Osteoblast (primary cell): ENCODE results near the gene MMP24. TPM values are rescaled to one million over a fixed set of nuclear protein-coding genes. Genes with fewer than 3 reads are reported as not detected.
A peak's percentile ranks its signal among the peaks of the same experiment; 100 is the strongest.

Experiments used
- DNase-seq: peaks from one replicate; pipeline ENCODE4 v3.0.0; 2011; ENCODE audit warnings: low spot score, mixed read lengths; ENCODE audit not compliant: insufficient read length; ENCODE audit errors: missing footprints
- H2AFZ ChIP-seq: 2 replicates; pipeline ENCODE4 v1.6.0; 2011; ENCODE audit warnings: mild to moderate bottlenecking, low read length
- H3K27ac ChIP-seq: 2 replicates; pipeline ENCODE4 v1.5.1; 2011; ENCODE audit warnings: mild to moderate bottlenecking, low read depth, low read length, moderate library complexity
- H3K27me3 ChIP-seq: 2 replicates; pipeline ENCODE4 v1.6.0; 2012; ENCODE audit warnings: mild to moderate bottlenecking, control low read depth, inconsistent platforms, low read length, moderate library complexity; ENCODE audit not compliant: insufficient read depth
- H3K36me3 ChIP-seq: 2 replicates; pipeline ENCODE4 v1.5.1; 2011; ENCODE audit warnings: mild to moderate bottlenecking, low read length, control low read depth, moderate library complexity; ENCODE audit not compliant: insufficient read depth
- H3K4me1 ChIP-seq: 2 replicates; pipeline ENCODE4 v1.5.1; 2011; ENCODE audit warnings: mild to moderate bottlenecking, low read length, control low read depth, moderate library complexity; ENCODE audit not compliant: insufficient read depth
- H3K4me2 ChIP-seq: 2 replicates; pipeline ENCODE4 v1.6.0; 2011; ENCODE audit warnings: mild to moderate bottlenecking, low read length; ENCODE audit not compliant: insufficient read depth
- H3K4me3 ChIP-seq: fragments of 200-600 bp; sonication (generic); 3 replicates; pipeline ENCODE4 v1.5.1; 2012; ENCODE audit warnings: mild to moderate bottlenecking, low read length, inconsistent platforms; ENCODE audit not compliant: insufficient read depth
- H3K79me2 ChIP-seq: 2 replicates; pipeline ENCODE4 v1.6.0; 2012; ENCODE audit warnings: mild to moderate bottlenecking, low read length, control low read depth, inconsistent platforms; ENCODE audit not compliant: insufficient read depth
- H3K9me3 ChIP-seq: 2 replicates; pipeline ENCODE4 v1.5.1; 2011; ENCODE audit warnings: low read depth, low read length, control low read depth
- H4K20me1 ChIP-seq: 2 replicates; pipeline ENCODE4 v1.6.0; 2012; ENCODE audit warnings: mild to moderate bottlenecking, low read length, control low read depth; ENCODE audit not compliant: insufficient read depth
- total RNA-seq: library from RNA; depleted of rRNA; stranded (reverse); fragments of >200 nt; gene quantifications from 2 replicates; pipeline ENCODE4 v1.2.3, GENCODE V29; 2012
- TF ChIP-seq, protein P1 (sequence below): IDR thresholded peaks from 2 replicates; pipeline ENCODE4 v1.5.1; 2011; ENCODE audit warnings: mild to moderate bottlenecking, low read depth, low read length, moderate library complexity; ENCODE audit errors: extremely low read depth

Gene MMP24
- total RNA-seq, 1 donor: 1.1 TPM

DNA sequence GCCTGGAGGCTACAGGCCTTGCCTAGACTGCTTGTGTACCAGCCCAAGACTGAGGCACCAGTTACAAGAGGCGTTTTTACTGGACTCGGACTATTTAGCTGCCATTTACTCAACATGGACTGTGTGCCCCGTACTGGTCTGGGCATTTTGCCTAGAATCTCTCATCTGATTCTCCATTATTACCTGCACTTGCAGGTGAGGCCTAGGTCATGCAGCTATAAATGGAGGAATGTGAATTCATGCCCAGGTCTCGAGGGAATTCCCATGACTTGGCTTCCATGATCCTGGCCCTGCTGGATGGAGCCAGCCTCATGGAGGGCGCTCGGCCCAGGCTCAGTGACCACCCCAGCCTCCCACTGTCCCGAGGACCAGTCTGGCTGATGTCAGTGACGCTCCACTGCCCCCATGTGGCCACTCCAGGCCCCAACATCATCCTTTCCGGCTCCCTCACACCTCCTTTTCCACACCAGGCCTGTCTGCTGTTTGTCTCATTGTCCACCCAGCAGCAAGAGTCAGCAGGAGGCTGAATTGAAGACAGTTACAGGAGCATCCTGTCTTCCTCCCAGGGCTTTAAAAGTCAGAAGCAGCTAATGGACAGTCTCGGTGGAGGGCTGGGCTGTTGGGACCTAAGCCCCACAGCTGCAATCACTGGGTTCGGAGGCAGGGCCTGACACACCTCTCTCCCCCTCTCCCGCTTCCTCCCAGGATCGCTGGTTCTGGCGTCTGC lies 42.7 kb downstream of the MMP24 start:
- Histone ChIP-seq H3K4me3 (no peak overlapping the region), H4K20me1 (peaks cover 3% of the 10 kb centered on the region), H3K79me2 (no peaks in the 10 kb centered on the region), H3K27ac (no peak overlapping the region), H3K9me3 (no peaks in the 10 kb centered on the region), H3K36me3 (peaks cover 22% of the 10 kb centered on the region), H3K4me2 (no peak overlapping the region), H3K4me1 (peaks cover 11% of the 10 kb centered on the region), H2AFZ (no peak overlapping the region), H3K27me3 (no peaks in the 10 kb centered on the region)
- peak; percentile 96 for DNase-seq
- TF ChIP-seq, protein P1, sequence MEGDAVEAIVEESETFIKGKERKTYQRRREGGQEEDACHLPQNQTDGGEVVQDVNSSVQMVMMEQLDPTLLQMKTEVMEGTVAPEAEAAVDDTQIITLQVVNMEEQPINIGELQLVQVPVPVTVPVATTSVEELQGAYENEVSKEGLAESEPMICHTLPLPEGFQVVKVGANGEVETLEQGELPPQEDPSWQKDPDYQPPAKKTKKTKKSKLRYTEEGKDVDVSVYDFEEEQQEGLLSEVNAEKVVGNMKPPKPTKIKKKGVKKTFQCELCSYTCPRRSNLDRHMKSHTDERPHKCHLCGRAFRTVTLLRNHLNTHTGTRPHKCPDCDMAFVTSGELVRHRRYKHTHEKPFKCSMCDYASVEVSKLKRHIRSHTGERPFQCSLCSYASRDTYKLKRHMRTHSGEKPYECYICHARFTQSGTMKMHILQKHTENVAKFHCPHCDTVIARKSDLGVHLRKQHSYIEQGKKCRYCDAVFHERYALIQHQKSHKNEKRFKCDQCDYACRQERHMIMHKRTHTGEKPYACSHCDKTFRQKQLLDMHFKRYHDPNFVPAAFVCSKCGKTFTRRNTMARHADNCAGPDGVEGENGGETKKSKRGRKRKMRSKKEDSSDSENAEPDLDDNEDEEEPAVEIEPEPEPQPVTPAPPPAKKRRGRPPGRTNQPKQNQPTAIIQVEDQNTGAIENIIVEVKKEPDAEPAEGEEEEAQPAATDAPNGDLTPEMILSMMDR: peak; percentile 86

DNA sequence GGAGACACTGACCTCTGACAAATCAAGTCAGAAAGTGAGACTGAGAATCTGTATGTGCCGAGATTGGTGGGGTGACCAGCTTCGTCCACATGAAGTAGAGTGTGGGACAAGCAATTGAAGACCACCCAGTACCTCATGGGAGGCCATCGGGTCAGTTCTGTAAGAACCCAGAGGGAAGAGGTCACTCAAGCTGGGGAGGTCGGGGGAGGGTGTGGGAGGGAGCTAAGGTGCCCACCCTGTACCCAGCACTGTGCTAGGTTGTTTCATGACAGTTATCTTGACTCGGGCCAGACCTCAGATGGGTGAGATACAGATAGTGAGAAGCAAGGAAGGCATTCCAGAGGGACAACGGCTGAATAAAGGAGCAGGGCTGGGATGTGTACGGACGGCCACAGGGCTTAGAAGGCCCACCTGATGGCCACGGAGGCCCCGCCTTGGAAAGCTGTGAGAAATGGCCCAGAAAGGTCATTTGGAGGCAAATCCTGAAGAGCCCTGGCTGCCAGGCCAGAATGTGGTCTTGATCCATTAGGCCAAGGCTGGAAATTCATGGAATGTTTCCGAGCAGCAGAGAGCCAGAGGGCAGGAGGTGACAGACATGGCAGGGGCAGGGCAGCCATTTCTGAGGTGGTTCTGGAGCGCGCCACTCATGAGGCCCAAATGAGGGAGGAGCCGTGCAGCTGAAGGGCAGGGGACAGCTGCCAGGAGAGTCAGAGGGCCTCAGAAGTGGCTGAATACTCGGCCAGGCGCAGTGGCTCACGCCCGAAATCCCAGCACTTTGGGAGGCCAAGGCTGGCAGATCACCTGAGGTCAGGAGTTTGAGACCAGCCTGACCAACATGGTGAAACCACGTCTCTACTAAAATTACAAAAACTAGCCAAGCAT lies 43.8 kb downstream of the MMP24 start:
- no peaks in the 10 kb centered on the region for H3K27me3 ChIP-seq
- TF ChIP-seq, protein P1: no peak

DNA sequence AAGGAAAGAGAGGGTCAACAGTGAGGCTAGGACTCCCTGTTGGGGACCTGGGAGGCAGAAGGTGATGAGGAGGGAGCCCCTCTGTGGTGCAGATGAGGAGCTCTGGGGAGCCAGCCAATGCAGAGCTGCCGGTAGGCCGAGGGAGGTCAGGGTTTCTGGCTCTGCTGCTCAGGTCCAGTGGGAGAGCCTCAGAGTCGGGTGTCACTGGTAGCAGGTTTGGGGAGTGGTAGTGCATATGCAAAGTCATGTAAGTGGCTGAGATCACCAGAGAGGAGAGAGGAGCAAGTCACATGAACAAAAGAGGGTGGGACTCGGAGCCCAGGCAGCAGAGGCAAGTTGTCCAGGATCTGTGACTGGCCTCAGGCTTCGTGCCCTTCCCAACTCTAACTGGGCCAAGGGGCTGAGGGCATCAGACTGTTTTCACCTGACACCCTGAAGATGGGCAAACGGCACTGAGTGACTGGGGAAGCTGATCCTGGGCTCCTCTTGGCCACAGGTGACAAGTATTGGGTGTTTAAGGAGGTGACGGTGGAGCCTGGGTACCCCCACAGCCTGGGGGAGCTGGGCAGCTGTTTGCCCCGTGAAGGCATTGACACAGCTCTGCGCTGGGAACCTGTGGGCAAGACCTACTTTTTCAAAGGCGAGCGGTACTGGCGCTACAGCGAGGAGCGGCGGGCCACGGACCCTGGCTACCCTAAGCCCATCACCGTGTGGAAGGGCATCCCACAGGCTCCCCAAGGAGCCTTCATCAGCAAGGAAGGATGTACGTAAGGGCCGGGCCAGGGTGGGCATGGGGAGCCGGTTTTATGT lies 44.8 kb downstream of the MMP24 start:
- H3K4me1 ChIP-seq: peaks cover 15% of the 10 kb centered on the region
- no peak overlapping the region for H3K4me2 ChIP-seq
- no peak overlapping the region for H2AFZ ChIP-seq
- H3K27ac ChIP-seq: peak overlapping the region; percentile 9
- no peaks in the 10 kb centered on the region for H3K9me3 ChIP-seq
- H4K20me1 ChIP-seq: peaks cover 7% of the 10 kb centered on the region
- TF ChIP-seq, protein P1: no peak
- H3K79me2 ChIP-seq: peaks cover 17% of the 10 kb centered on the region
- DNase-seq: peak; percentile 80
- H3K27me3 ChIP-seq: no peaks in the 10 kb centered on the region
- peaks cover 35% of the 10 kb centered on the region for H3K36me3 ChIP-seq
- H3K4me3 ChIP-seq: no peak overlapping the region

More for the DNA sequence above, 43.8 kb downstream of the MMP24 start:
- H3K9me3 ChIP-seq: no peaks in the 10 kb centered on the region
- no peak overlapping the region for H3K27ac ChIP-seq
- peaks cover 7% of the 10 kb centered on the region for H3K79me2 ChIP-seq
- DNase-seq: peak; percentile 80
- H3K4me1 ChIP-seq: peaks cover 11% of the 10 kb centered on the region
- no peak overlapping the region for H3K4me3 ChIP-seq
- H3K4me2 ChIP-seq: no peak overlapping the region
- H4K20me1 ChIP-seq: peaks cover 5% of the 10 kb centered on the region
- peaks cover 28% of the 10 kb centered on the region for H3K36me3 ChIP-seq
- no peak overlapping the region for H2AFZ ChIP-seq
